Panc1 (cell line): ENCODE data around the gene FBXL16. TPM values are rescaled to one million over a fixed set of nuclear protein-coding genes. Genes with fewer than 3 reads are reported as not detected.

Experiments
- ATAC-seq: fragments of 200-7000 bp; cut with Tn5 transposase; 2 replicates; pipeline ENCODE4 v1.9.1; 2020; ENCODE audit warnings: mild to moderate bottlenecking, moderate library complexity
- BruUV-seq: library from RNA; stranded (reverse); fragments of 400-500 nt; replicated peaks from 2 replicates; lab custom pipeline; 2021; lab: Mats Ljungman, UMichigan
- CTCF ChIA-PET: fragments of 300-600 bp; sonication (Branson Sonifier 250); formaldehyde crosslinking; loops from one replicate; lab custom pipeline; 2022; ENCODE audit warnings: antibody characterized with exemption; lab: Charles Lee
- POLR2A ChIA-PET: fragments of 300-600 bp; sonication (Branson Sonifier 250); formaldehyde crosslinking; loops from one replicate; lab custom pipeline; 2022; ENCODE audit warnings: antibody characterized with exemption; lab: Charles Lee
- DNase-seq: peaks from one replicate; pipeline ENCODE4 v3.0.0-alpha.2; 2010; ENCODE audit warnings: low read depth, low spot score
- H3K27ac ChIP-seq: 2 replicates; pipeline ENCODE4 v1.5.1; 2011; ENCODE audit warnings: mild to moderate bottlenecking, low read length, inconsistent platforms
- H3K27me3 ChIP-seq: fragments of 200-500 bp; sonication (Bioruptor generic); 2 replicates; pipeline ENCODE4 v1.6.0; 2014; ENCODE audit warnings: low read length, inconsistent platforms; ENCODE audit not compliant: control insufficient read depth, insufficient read depth
- H3K36me3 ChIP-seq: fragments of 200-500 bp; sonication (Bioruptor generic); 2 replicates; pipeline ENCODE4 v1.5.1; 2014; ENCODE audit warnings: inconsistent platforms, mild to moderate bottlenecking, low read length, moderate library complexity; ENCODE audit not compliant: control insufficient read depth, insufficient read depth
- H3K4me1 ChIP-seq: 2 replicates; pipeline ENCODE4 v1.5.1; 2011; ENCODE audit warnings: inconsistent platforms, mild to moderate bottlenecking, low read length, moderate library complexity; ENCODE audit not compliant: control insufficient read depth, insufficient read depth
- H3K4me3 ChIP-seq, 2 experiments: 2 replicates each; pipeline ENCODE4 v1.5.1; 2011 to 2012; ENCODE audit warnings: low read depth in 2 of 2, low read length in 2 of 2, mild to moderate bottlenecking in 2 of 2, inconsistent platforms in 1 of 2, moderate library complexity in 1 of 2
- H3K9me3 ChIP-seq: fragments of 200-500 bp; sonication (Bioruptor generic); 2 replicates; pipeline ENCODE4 v1.5.1; 2014; ENCODE audit warnings: low read depth, mild to moderate bottlenecking, inconsistent platforms, low read length, moderate library complexity; ENCODE audit not compliant: control insufficient read depth, insufficient read depth
- POLR2AphosphoS5 ChIP-seq: IDR thresholded peaks from 2 replicates; pipeline ENCODE4 v1.6.1; 2012; ENCODE audit warnings: mild to moderate bottlenecking, low read depth, low read length, moderate library complexity
- SIN3A ChIP-seq: IDR thresholded peaks from 2 replicates; pipeline ENCODE4 v1.6.1; 2012; ENCODE audit warnings: low read depth, mild to moderate bottlenecking, low read length, moderate library complexity, borderline replicate concordance; ENCODE audit not compliant: insufficient read depth
- TCF7L2 ChIP-seq: IDR thresholded peaks from 2 replicates; pipeline ENCODE4 v1.6.1; 2011; ENCODE audit warnings: mild to moderate bottlenecking, low read depth, low read length, inconsistent platforms
- in situ Hi-C: cut with HindIII; loops from 2 replicates; pipeline ENCODE4 v1.10.0; 2016; ENCODE audit warnings: low sequenced_read_pairs, low pct_unique_long_range_greater_than_20kb
- intact Hi-C: fragments of 100-400 bp; cut with micrococcal nuclease; formaldehyde crosslinking; loops from one replicate; pipeline ENCODE4 v1.10.0; 2022; ENCODE audit not compliant: unreplicated experiment
- total RNA-seq: library from RNA; stranded (reverse); gene quantifications from one replicate; pipeline ENCODE4 v1.2.1, GENCODE V29; 2021; ENCODE audit not compliant: unreplicated experiment
- TF ChIP-seq, protein P1 (sequence below): fragments of 450-650 bp; IDR thresholded peaks from 2 replicates; pipeline ENCODE4 v1.5.1; 2017; ENCODE audit warnings: mild to moderate bottlenecking
- TF ChIP-seq, protein P2 (sequence below), 2 experiments: IDR thresholded peaks; 2 replicates each; pipeline ENCODE4 v1.6.1; 2011 to 2012; ENCODE audit warnings: low read depth in 2 of 2, control low read depth in 1 of 2, low read length in 1 of 2, mild to moderate bottlenecking in 1 of 2, moderate library complexity in 1 of 2; ENCODE audit not compliant: insufficient read depth in 1 of 2

FBXL16 gene
- total RNA-seq, 1 experiment from 2014 or later, result 28.0 TPM

DNA sequence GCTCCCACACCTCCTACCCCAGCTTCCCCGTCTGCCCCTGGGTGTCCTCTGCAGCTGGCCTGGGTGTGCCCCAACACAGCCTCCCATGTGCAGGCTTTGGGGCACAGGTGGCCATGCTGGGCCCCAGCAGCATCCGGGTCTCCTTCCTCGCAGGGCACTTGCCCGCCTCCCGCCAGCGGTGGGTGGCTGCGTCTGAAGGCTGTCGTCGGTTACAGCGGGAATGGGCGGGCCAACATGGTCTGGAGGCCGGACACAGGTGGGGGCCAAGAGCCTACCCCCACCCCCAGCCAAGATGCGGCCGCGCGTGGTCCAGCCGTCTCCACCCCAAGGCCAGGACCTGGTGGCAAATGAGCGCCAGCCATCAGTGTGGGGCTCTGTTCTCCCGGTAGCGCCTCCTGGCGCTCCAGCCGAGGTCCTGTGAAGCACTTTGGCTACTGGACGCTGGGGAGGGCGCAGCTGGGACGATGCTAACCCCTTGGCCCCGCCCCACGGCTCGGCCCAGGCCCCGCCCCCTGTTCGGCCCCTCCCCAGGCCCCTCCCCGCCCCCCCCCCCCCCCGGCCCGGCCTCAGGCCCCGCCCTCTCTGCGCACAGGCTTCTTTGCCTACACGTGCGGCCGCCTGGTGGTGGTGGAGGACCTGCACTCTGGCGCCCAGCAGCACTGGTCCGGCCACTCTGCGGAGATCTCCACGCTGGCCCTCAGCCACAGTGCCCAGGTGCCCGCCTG lies 45.0 kb downstream of the FBXL16 start:
- ChIA-PET POLR2A (interaction anchor here (1.3 kb wide), 1 partner anchor 11 kb away, joined by 4 read pairs; the partner anchor contains the start of gene WDR90), CTCF (no interaction called here)
- no peak for DNase-seq
- Histone ChIP-seq H3K27ac (peak overlapping the region; percentile 87), H3K4me1 (peaks cover 15% of the 10 kb centered on the region), H3K9me3 (no peaks in the 10 kb centered on the region), H3K4me3 (peak overlapping the region; percentile 22 to 45), H3K27me3 (no peaks in the 10 kb centered on the region), H3K36me3 (no peaks in the 10 kb centered on the region)
- peak; percentile 86 for ATAC-seq
- BruUV-seq, result no TSS peak
- no peak for TF ChIP-seq SIN3A
- TF ChIP-seq, protein P1, sequence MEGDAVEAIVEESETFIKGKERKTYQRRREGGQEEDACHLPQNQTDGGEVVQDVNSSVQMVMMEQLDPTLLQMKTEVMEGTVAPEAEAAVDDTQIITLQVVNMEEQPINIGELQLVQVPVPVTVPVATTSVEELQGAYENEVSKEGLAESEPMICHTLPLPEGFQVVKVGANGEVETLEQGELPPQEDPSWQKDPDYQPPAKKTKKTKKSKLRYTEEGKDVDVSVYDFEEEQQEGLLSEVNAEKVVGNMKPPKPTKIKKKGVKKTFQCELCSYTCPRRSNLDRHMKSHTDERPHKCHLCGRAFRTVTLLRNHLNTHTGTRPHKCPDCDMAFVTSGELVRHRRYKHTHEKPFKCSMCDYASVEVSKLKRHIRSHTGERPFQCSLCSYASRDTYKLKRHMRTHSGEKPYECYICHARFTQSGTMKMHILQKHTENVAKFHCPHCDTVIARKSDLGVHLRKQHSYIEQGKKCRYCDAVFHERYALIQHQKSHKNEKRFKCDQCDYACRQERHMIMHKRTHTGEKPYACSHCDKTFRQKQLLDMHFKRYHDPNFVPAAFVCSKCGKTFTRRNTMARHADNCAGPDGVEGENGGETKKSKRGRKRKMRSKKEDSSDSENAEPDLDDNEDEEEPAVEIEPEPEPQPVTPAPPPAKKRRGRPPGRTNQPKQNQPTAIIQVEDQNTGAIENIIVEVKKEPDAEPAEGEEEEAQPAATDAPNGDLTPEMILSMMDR, result peak; percentile 55
- TF ChIP-seq POLR2AphosphoS5, result peak; percentile 39; the same call in 1 of the 2 replicates
- TF ChIP-seq, protein P2, sequence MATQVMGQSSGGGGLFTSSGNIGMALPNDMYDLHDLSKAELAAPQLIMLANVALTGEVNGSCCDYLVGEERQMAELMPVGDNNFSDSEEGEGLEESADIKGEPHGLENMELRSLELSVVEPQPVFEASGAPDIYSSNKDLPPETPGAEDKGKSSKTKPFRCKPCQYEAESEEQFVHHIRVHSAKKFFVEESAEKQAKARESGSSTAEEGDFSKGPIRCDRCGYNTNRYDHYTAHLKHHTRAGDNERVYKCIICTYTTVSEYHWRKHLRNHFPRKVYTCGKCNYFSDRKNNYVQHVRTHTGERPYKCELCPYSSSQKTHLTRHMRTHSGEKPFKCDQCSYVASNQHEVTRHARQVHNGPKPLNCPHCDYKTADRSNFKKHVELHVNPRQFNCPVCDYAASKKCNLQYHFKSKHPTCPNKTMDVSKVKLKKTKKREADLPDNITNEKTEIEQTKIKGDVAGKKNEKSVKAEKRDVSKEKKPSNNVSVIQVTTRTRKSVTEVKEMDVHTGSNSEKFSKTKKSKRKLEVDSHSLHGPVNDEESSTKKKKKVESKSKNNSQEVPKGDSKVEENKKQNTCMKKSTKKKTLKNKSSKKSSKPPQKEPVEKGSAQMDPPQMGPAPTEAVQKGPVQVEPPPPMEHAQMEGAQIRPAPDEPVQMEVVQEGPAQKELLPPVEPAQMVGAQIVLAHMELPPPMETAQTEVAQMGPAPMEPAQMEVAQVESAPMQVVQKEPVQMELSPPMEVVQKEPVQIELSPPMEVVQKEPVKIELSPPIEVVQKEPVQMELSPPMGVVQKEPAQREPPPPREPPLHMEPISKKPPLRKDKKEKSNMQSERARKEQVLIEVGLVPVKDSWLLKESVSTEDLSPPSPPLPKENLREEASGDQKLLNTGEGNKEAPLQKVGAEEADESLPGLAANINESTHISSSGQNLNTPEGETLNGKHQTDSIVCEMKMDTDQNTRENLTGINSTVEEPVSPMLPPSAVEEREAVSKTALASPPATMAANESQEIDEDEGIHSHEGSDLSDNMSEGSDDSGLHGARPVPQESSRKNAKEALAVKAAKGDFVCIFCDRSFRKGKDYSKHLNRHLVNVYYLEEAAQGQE (IDR thresholded peaks at IDR 0.05; ENCODE audit: insufficient read depth in 1 of 2, low read depth in 2 of 2, low read length in 1 of 2), result 0 out of 4 replicates have a peak, but pooled peaks of 1 of the 2 experiments have one; percentile 23
- TF ChIP-seq TCF7L2, result no peak
- in situ Hi-C loops, result no loop called here
- intact Hi-C loops, result no loop called here

DNA sequence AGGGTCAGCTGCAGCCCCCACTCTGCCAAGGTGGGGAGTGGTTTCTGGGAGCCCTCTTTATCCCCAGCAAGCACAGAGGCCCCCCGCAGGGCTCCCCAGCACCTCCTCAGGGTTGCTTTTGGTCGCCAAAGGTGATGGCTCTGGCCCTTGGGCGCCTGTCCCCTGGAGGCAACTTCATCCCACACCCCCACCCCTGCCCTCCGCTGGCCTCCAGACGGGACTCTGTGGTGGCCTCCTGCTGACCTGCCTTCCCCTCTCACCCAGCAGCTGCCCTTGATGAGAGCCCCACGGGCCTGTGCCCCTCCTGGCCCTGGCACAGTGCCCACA lies 45.5 kb downstream of the FBXL16 start:
- peak; percentile 52 for ATAC-seq
- ChIA-PET POLR2A (interaction anchor here (1.3 kb wide), 1 partner anchor 11 kb away, joined by 4 read pairs; the partner anchor contains the start of gene WDR90), CTCF (no interaction called here)
- H3K9me3 ChIP-seq, result no peaks in the 10 kb centered on the region
- H3K27ac ChIP-seq, result peak overlapping the region; percentile 87
- H3K4me1 ChIP-seq, result peaks cover 15% of the 10 kb centered on the region
- peak overlapping the region; percentile 22 to 45 for H3K4me3 ChIP-seq
- no peaks in the 10 kb centered on the region for H3K27me3 ChIP-seq
- DNase-seq, result no peak
- TF ChIP-seq SIN3A (no peak), TCF7L2 (no peak), POLR2AphosphoS5 (no peak)
- TF ChIP-seq, protein P1, result no peak
- TF ChIP-seq, protein P2 (IDR thresholded peaks at IDR 0.05; ENCODE audit: insufficient read depth in 1 of 2, low read depth in 2 of 2, low read length in 1 of 2), result no peak
- in situ Hi-C loops (no loop called here), intact Hi-C loops (no loop called here)
- H3K36me3 ChIP-seq, result no peaks in the 10 kb centered on the region
- TSS peak; percentile 79 for BruUV-seq
